ENCODE data around the gene CHCHD2.
"Not testable (repeated sequence)": the region's sequence is repeated elsewhere in the genome, so short reads cannot be mapped to it uniquely, and the experiment has no call there.

Gene CHCHD2

DNA sequence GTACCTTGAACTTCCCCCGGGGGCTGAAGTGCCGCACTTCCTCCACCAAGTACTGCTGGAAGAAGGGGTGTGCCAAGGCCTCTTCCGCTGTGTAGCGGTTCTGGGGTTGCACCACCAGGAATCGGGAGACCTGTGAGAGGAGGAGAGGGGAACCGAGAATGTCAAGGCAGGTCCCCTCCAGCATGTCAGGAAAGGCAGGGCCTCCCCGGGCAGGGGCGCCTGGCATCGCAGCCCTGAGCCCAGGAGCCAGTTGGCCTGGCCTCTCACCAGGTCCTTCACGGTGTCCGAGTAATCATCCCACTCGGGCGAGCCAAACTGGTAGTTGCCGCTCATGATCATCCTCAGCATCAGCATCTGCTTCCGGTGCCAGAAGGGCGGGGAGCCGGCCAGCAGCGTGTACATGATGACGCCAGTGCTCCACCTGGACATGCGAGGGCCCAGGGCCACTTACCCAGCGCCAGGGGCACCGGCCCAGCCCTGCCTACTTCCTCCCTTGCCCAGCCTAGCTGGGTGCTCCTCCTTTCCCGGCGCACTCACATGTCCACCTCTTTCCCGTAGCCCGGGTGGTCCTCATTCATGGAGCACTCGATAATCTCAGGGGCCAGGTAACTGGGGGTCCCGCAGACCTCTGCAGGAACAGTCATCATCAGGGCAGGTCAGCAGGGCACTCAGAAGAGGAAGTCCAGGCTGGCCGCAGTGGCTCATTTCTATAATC is 24.5 kb downstream of the CHCHD2 start:
- no peak for DNase-seq

DNA sequence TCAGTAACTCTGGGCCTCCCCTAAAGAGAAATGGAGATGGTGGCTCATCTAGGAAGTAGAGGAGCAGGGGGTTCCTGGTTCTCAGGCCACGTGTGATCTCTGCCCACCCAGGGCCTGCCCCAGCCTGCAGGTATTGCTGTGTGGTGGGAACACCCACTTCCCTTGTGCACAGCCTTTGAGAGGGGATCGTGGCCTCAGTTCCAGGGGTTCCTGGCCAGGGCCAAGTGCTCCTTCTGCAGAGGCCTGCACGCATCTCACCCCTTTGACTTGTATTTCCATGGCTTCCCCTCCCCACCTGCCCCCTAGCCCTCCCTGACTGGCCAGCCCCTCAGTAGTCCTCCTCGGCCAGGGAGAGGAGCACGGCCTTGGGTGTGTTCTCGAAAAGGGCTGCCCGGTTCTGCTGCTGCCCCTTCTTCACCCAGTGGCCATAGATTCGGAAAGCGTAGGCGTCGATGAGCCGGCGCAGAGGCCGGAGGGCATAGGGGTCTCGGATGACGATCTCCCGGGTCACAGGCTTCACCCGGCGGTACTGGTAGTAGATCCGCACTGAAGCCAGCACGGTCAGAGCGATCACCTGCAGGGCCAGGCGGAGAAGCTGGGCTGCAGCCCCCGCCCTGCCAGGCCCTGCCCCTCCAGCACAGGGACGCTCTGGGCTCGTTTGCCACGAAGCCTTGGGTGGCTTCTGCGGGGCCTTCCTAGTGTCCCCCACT is 25.4 kb downstream of the CHCHD2 start:
- not testable (repeated sequence) for DNase-seq

DNA sequence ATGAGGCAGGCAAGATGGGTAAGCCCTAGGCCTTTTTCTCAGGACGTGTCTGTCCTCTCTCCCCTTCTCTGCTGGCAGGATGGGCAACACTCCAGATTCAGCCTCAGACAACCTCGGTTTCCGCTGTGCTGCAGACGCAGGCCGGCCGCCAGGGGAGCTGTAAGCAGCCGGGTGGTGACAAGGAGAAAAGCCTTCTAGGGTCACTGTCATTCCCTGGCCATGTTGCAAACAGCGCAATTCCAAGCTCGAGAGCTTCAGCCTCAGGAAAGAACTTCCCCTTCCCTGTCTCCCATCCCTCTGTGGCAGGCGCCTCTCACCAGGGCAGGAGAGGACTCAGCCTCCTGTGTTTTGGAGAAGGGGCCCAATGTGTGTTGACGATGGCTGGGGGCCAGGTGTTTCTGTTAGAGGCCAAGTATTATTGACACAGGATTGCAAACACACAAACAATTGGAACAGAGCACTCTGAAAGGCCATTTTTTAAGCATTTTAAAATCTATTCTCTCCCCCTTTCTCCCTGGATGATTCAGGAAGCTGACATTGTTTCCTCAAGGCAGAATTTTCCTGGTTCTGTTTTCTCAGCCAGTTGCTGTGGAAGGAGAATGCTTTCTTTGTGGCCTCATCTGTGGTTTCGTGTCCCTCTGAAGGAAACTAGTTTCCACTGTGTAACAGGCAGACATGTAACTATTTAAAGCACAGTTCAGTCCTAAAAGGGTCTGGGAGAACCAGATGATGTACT is 26.7 kb downstream of the CHCHD2 start:
- no peak for DNase-seq

DNA sequence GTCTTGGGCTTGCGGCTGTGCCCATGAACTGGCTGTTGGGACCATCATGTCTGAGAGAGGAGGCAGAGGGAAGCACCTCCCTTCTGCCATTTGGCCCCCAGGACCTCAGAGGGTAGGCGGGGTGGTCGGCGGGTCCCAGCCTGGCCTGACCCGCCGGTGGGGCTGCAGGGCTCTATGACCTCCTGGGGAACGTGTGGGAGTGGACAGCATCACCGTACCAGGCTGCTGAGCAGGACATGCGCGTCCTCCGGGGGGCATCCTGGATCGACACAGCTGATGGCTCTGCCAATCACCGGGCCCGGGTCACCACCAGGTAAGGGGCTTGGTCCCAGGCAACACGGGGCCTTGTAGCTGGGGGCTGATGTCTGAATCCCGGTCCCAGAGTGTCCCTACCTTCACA is 28.1 kb downstream of the CHCHD2 start:
- no peak for DNase-seq

DNA sequence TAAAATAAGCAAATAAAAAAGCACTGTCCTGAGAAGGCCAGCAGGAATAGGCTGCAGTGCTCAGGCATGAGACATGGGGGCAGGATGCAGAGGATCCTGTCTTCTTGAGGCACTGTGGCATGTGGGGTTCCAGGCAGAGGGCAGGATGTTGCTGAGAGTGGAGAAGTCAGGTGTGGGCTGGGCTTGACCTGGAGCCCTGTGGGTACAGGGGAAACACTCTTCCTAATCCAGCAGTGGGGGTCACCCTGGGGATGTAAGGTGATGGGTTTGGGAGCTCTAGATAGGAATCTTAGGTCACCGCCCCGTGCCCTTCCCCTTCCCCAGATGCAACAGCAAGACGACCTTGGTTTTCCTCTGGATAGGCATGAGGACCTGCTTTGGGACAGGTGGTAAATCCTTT is 28.6 kb downstream of the CHCHD2 start:
- no peak for DNase-seq

DNA sequence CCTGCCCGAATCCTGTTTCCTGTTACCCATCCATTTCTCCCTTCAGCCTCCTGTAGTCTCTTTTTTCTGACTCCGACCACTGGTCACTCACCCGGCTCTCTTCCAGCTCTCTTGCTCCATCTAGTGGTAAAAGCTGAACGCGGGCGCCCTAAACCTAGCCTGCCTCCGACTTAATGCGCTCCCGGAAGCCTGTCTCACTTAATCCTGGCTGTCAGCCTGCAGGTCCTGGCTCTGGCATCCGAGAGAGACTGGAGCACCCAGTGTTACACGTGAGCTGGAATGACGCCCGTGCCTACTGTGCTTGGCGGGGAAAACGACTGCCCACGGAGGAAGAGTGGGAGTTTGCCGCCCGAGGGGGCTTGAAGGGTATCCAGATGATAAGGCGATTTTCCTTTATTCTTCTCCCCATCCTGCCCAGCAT is 31.9 kb downstream of the CHCHD2 start:
- peak; percentile 48 to 53 for DNase-seq

DNA sequence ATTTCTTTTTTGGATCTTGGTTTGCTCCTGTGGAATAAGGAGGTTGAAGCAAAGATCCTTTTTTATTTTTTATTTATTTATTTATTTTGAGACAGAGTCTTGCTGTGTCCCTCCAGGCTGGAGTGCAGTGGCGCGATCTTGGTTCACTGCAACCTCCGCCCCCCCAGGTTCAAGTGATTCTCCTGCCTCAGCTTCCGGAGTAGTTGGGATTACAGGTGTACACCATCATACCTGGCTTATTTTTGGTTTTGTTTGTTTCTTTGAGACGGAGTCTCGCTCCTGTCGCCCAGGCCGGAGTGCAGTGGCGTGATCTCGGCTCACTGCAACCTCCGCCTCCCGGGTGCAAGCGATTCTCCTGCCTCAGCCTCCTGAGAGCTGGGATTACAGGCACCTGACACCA is 39.9 kb downstream of the CHCHD2 start:
- DNase-seq = not testable (repeated sequence)

DNA sequence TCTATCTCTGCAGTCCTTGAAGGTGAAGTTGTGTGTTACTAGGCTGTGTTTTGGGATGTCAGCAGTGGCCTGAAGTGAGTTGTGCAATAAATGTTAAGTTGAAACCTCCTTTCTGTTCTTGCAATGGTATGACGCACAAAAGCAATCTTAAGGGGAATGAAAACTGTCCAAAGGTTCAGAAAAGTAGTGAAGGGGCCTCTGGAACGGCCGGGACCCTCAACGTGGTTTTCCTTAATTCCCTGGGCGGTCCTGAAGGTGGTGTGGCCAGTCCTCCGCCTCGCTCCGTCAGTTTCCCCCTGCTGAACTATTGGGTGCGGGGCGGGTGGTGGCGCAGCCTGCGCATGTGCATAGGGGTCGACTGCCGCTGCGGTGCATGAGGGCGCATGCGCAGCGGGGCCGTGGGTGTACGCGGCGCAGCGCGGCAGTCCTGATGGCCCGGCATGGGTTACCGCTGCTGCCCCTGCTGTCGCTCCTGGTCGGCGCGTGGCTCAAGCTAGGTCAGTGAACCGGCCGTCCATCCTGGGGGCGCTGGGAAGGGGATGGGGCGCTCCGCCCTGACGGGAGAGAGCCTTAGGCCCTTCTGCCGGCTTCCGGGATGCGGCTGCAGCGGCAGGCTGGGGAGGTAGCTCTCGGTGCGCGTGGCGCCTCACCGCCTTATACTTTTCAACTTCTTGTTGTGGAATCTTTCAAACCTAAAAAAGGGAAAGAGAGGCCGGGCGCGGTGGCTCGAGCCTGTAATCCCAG is 42.2 kb downstream of the CHCHD2 start, which contains the start of gene SUMF2:
Gene SUMF2 (plus strand): TSS at position 405 of the 744 bp plus-strand sequence. CDS start 26 bp downstream, at position 431.
- DNase-seq = peak; percentile 85

DNA sequence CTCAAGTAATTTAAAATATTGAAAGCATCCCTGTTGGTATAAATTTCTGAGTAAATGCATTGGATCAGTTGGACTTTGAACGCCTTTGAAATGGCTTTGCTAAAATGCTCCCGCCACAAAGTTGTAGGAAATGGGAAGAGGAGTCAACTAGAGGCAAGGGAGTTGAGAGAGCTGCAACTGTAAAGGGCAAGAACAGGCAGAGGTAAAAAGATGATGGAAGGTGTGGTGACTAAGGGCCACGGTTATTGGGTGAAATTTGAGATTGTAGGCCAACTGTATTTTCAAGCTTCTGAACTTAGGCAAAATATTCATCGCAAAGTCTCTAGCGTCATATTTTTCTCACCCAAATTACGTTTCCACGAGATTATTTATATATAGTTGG is 42.8 kb downstream of the CHCHD2 start:
- no peak for DNase-seq

DNA sequence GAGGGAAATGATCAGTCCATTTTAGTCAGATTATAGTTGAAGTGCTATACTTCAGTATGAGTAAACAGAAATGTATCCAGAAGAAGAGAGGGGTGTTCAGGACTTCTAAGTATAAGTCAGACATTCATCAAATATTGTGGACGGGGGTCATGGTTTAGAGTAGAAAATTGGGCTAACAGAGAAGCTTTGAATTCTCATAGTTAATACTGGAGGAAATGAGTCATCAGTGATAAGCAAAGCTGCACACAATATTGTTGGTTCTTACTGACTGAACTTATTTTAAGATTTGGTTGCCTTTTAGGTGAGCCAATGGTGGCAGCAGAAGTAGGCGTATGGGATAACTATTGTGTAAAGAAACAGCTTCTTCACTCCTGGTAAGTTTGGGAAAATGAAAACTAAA is 43.9 kb downstream of the CHCHD2 start:
- DNase-seq = no peak

DNA sequence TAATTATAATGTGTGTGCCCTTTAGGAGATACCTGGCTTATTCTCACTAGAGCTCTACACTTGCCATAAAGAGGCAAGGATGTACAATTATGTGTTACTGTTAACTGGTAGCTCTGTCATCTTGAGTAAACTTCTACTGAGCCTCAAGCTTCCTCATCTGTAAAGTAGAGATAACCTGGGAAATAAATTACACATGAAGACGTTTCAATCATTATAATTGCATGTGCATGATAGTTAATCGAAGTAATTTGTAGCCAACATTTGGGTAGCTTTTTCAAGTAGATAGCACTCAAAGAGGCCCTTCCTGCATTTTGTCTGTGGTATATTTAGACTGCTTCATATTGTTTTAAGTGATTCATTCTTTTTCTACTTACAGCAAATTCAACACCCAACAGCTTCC is 52.3 kb downstream of the CHCHD2 start:
- no peak for DNase-seq

DNA sequence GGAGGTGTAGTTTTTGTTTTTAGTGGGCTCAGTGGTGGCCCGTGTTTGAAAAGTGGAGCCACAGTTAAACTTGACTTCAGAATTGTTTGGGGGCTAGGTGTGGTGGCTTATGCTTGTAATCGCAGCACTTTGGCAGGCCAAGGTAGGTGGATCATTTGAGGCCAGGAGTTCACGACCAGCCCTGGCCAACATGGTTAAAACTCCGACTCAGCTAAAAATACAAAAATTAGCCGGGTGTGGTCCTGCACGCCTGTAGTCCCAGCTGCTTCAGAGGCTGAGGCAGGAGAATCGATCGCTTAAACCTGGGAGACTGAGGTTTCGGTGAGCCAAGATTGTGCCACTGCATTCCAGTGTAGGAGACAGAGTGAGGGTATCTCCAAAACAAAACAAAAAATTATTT is 52.9 kb downstream of the CHCHD2 start:
- no peak for DNase-seq
